Osteocyte (in vitro differentiated cells): ENCODE results near the gene HAGHL. TPM values are rescaled to one million over a fixed set of nuclear protein-coding genes. Genes with fewer than 3 reads are reported as not detected.

Source experiments
- DNase-seq: peaks from one replicate; pipeline ENCODE4 v3.0.0; 2021; ENCODE audit warnings: mixed read lengths; ENCODE audit not compliant: unreplicated experiment; ENCODE audit errors: extremely low spot score
- H3K27ac Mint-ChIP-seq: one replicate; pipeline ENCODE4 v1.8.0; 2021; ENCODE audit warnings: mild to moderate bottlenecking, mixed read lengths; ENCODE audit not compliant: unreplicated experiment
- H3K27me3 Mint-ChIP-seq: one replicate; pipeline ENCODE4 v1.8.0; 2021; ENCODE audit warnings: mixed read lengths; ENCODE audit not compliant: unreplicated experiment
- H3K36me3 Mint-ChIP-seq: one replicate; pipeline ENCODE4 v1.8.0; 2021; ENCODE audit warnings: mixed read lengths; ENCODE audit not compliant: unreplicated experiment
- H3K4me1 Mint-ChIP-seq: one replicate; pipeline ENCODE4 v1.8.0; 2021; ENCODE audit warnings: mixed read lengths; ENCODE audit not compliant: unreplicated experiment
- H3K4me3 Mint-ChIP-seq: one replicate; pipeline ENCODE4 v1.8.0; 2021; ENCODE audit warnings: mild to moderate bottlenecking, moderate library complexity, mixed read lengths; ENCODE audit not compliant: unreplicated experiment
- H3K9me3 Mint-ChIP-seq: one replicate; pipeline ENCODE4 v1.8.0; 2021; ENCODE audit warnings: mixed read lengths; ENCODE audit not compliant: unreplicated experiment
- CTCF ChIP-seq: fragments of 200-600 bp; sonication (generic); IDR thresholded peaks from 2 replicates; pipeline ENCODE4 v1.5.0; 2021; ENCODE audit warnings: antibody characterized with exemption, mild to moderate bottlenecking, moderate library complexity
- total RNA-seq: library from RNA; stranded (reverse); gene quantifications from 2 replicates; pipeline ENCODE4 v1.2.1, GENCODE V29; 2021

HAGHL gene
- total RNA-seq, 1 donor from 2014 or later: 17.3 TPM

- Mint-ChIP-seq H3K27me3 (peaks cover 41% of the 10 kb centered on the region), H3K9me3 (no peaks in the 10 kb centered on the region), H3K36me3 (no peaks in the 10 kb centered on the region), H3K27ac (no peak overlapping the region), H3K4me3 (peak overlapping the region; percentile 47), H3K4me1 (peaks cover 24% of the 10 kb centered on the region)
- no peak for TF ChIP-seq CTCF
- no peak for DNase-seq
These were observed 20.5 kb upstream of the HAGHL start for GRCh38 chr16:706189-707061.

GRCh38 chr16:707062-707538 lies 19.8 kb upstream of the HAGHL start:
- TF ChIP-seq CTCF: no peak
- Mint-ChIP-seq H3K9me3 (no peaks in the 10 kb centered on the region), H3K4me1 (peaks cover 27% of the 10 kb centered on the region), H3K27ac (no peak overlapping the region), H3K36me3 (no peaks in the 10 kb centered on the region), H3K27me3 (peaks cover 35% of the 10 kb centered on the region), H3K4me3 (no peak overlapping the region)
- no peak for DNase-seq

GRCh38 chr16:708019-708418 lies 18.9 kb upstream of the HAGHL start:
- H3K36me3 Mint-ChIP-seq: no peaks in the 10 kb centered on the region
- H3K4me3 Mint-ChIP-seq: no peak overlapping the region
- peaks cover 28% of the 10 kb centered on the region for H3K27me3 Mint-ChIP-seq

GRCh38 chr16:708959-709358 lies 17.9 kb upstream of the HAGHL start:
- H3K4me3 Mint-ChIP-seq: no peak overlapping the region
- TF ChIP-seq CTCF: no peak
- peaks cover 24% of the 10 kb centered on the region for H3K27me3 Mint-ChIP-seq
- no peak overlapping the region for H3K27ac Mint-ChIP-seq
- H3K36me3 Mint-ChIP-seq: no peaks in the 10 kb centered on the region
- H3K9me3 Mint-ChIP-seq: no peaks in the 10 kb centered on the region
- peaks cover 36% of the 10 kb centered on the region for H3K4me1 Mint-ChIP-seq
- DNase-seq: no peak

More at GRCh38 chr16:708019-708418, 18.9 kb upstream of the HAGHL start:
- Mint-ChIP-seq H3K9me3 (no peaks in the 10 kb centered on the region), H3K27ac (no peak overlapping the region), H3K4me1 (peaks cover 32% of the 10 kb centered on the region)
- TF ChIP-seq CTCF: no peak
- no peak for DNase-seq
